Astrocyte (in vitro differentiated cells and primary cell): ENCODE data around the gene PML. TPM values are rescaled to one million over a fixed set of nuclear protein-coding genes. Genes with fewer than 3 reads are reported as not detected.
A peak's percentile ranks its signal among the peaks of the same experiment; 100 is the strongest.

ENCODE experiments used
- DNase-seq: peaks from one replicate; pipeline ENCODE4 v3.0.0-alpha.2; 2010; ENCODE audit warnings: low read depth
- FAIRE-seq: peaks from 2 replicates; lab custom pipeline; 2011; peaks lifted over from hg19 to GRCh38; lab: Jason Lieb, UNC
- H2AFZ ChIP-seq: 2 replicates; pipeline ENCODE4 v1.6.0; 2012; ENCODE audit warnings: low read depth, low read length, inconsistent platforms
- H3K27ac ChIP-seq: 2 replicates; pipeline ENCODE4 v1.5.1; 2011; ENCODE audit warnings: low read depth, low read length, inconsistent platforms
- H3K27me3 ChIP-seq: 2 replicates; pipeline ENCODE4 v1.6.0; 2011; ENCODE audit warnings: low read length, inconsistent platforms; ENCODE audit not compliant: insufficient read depth
- H3K36me3 ChIP-seq: 2 replicates; pipeline ENCODE4 v1.5.1; 2011; ENCODE audit warnings: low read length, inconsistent platforms; ENCODE audit not compliant: insufficient read depth
- H3K4me1 ChIP-seq: 2 replicates; pipeline ENCODE4 v1.5.1; 2011; ENCODE audit warnings: low read length, inconsistent platforms; ENCODE audit not compliant: insufficient read depth
- H3K4me2 ChIP-seq: 2 replicates; pipeline ENCODE4 v1.6.0; 2012; ENCODE audit warnings: low read length, inconsistent platforms
- H3K4me3 ChIP-seq: 2 replicates; pipeline ENCODE4 v1.5.1; 2011; ENCODE audit warnings: low read depth, mild to moderate bottlenecking, low read length, inconsistent platforms; ENCODE audit not compliant: insufficient read depth
- H3K79me2 ChIP-seq: 2 replicates; pipeline ENCODE4 v1.6.0; 2012; ENCODE audit warnings: mild to moderate bottlenecking, low read length, inconsistent platforms; ENCODE audit not compliant: insufficient read depth
- H3K9ac ChIP-seq: 2 replicates; pipeline ENCODE4 v1.6.0; 2012; ENCODE audit warnings: mild to moderate bottlenecking, low read length, inconsistent platforms
- H3K9me3 ChIP-seq: 2 replicates; pipeline ENCODE4 v1.5.1; 2012; ENCODE audit warnings: low read depth, mild to moderate bottlenecking, low read length, inconsistent platforms; ENCODE audit not compliant: insufficient read depth
- H4K20me1 ChIP-seq: 2 replicates; pipeline ENCODE4 v1.6.0; 2012; ENCODE audit warnings: low read length, inconsistent platforms; ENCODE audit not compliant: insufficient read depth
- H3K27ac Mint-ChIP-seq: one replicate; pipeline ENCODE4 v1.8.0; 2021; ENCODE audit warnings: mild to moderate bottlenecking, mixed read lengths; ENCODE audit not compliant: unreplicated experiment
- H3K27me3 Mint-ChIP-seq: one replicate; pipeline ENCODE4 v1.8.0; 2021; ENCODE audit warnings: low read depth, mixed read lengths; ENCODE audit not compliant: unreplicated experiment
- H3K36me3 Mint-ChIP-seq: one replicate; pipeline ENCODE4 v1.8.0; 2021; ENCODE audit warnings: low read depth, mixed read lengths; ENCODE audit not compliant: unreplicated experiment
- H3K4me1 Mint-ChIP-seq: one replicate; pipeline ENCODE4 v1.8.0; 2021; ENCODE audit warnings: low read depth, mixed read lengths; ENCODE audit not compliant: unreplicated experiment
- H3K4me3 Mint-ChIP-seq: one replicate; pipeline ENCODE4 v1.8.0; 2021; ENCODE audit warnings: mild to moderate bottlenecking, moderate library complexity, mixed read lengths; ENCODE audit not compliant: unreplicated experiment
- H3K9me3 Mint-ChIP-seq: one replicate; pipeline ENCODE4 v1.8.0; 2021; ENCODE audit warnings: mild to moderate bottlenecking, mixed read lengths; ENCODE audit not compliant: unreplicated experiment
- CTCF ChIP-seq: IDR thresholded peaks from 2 replicates; pipeline ENCODE4 v1.5.1; 2011; ENCODE audit warnings: low read depth, mild to moderate bottlenecking, inconsistent platforms, low read length, moderate library complexity; ENCODE audit not compliant: insufficient read depth
- EZH2 ChIP-seq: IDR thresholded peaks from 2 replicates; pipeline ENCODE4 v1.6.1; 2012; ENCODE audit warnings: mild to moderate bottlenecking, low read length, inconsistent platforms; ENCODE audit not compliant: insufficient read depth
- total RNA-seq: library from RNA; stranded (reverse); gene quantifications from 2 replicates; pipeline ENCODE4 v1.2.1, GENCODE V29; 2021

Gene PML
- total RNA-seq, 1 donor from 2014 or later, result 116 TPM

- H3K36me3 Mint-ChIP-seq, result peaks cover 32% of the 10 kb centered on the region
- Histone ChIP-seq H3K4me1 (peaks cover 24% of the 10 kb centered on the region), H3K79me2 (peaks cover 12% of the 10 kb centered on the region), H3K27ac (no peak overlapping the region), H4K20me1 (peaks cover 6% of the 10 kb centered on the region), H3K9ac (no peak overlapping the region), H3K36me3 (peaks cover 46% of the 10 kb centered on the region), H3K4me2 (no peak overlapping the region), H3K4me3 (no peak overlapping the region), H2AFZ (no peak overlapping the region), H3K27me3 (no peaks in the 10 kb centered on the region), H3K9me3 (no peaks in the 10 kb centered on the region)
- H3K9me3 Mint-ChIP-seq, result no peaks in the 10 kb centered on the region
- peaks cover 50% of the 10 kb centered on the region for H3K4me1 Mint-ChIP-seq
- no peaks in the 10 kb centered on the region for H3K27me3 Mint-ChIP-seq
- H3K27ac Mint-ChIP-seq, result no peak overlapping the region
- no peak for TF ChIP-seq EZH2
- TF ChIP-seq CTCF, result no peak
- DNase-seq, result no peak
- H3K4me3 Mint-ChIP-seq, result no peak overlapping the region
- FAIRE-seq, result no peak
These were observed 45.5 kb upstream of the PML start for GRCh38 chr15:73948982-73949381.

- peaks cover 44% of the 10 kb centered on the region for H3K36me3 ChIP-seq
- FAIRE-seq (no peak), DNase-seq (no peak)
- no peaks in the 10 kb centered on the region for H3K27me3 ChIP-seq
- H3K79me2 ChIP-seq, result peaks cover 9% of the 10 kb centered on the region
- Mint-ChIP-seq H3K27ac (peak overlapping the region; percentile 10), H3K4me1 (peaks cover 47% of the 10 kb centered on the region), H3K4me3 (no peak overlapping the region), H3K9me3 (no peaks in the 10 kb centered on the region), H3K27me3 (no peaks in the 10 kb centered on the region), H3K36me3 (peaks cover 28% of the 10 kb centered on the region)
- H3K4me1 ChIP-seq, result peaks cover 19% of the 10 kb centered on the region
- no peak overlapping the region for H3K4me3 ChIP-seq
- TF ChIP-seq CTCF (no peak), EZH2 (no peak)
- H3K9ac ChIP-seq, result no peak overlapping the region
- no peaks in the 10 kb centered on the region for H3K9me3 ChIP-seq
- no peak overlapping the region for H3K4me2 ChIP-seq
- H3K27ac ChIP-seq, result no peak overlapping the region
- no peak overlapping the region for H2AFZ ChIP-seq
- peaks cover 6% of the 10 kb centered on the region for H4K20me1 ChIP-seq
These were observed 45.0 kb upstream of the PML start for GRCh38 chr15:73949496-73949895.

- peaks cover 25% of the 10 kb centered on the region for H3K36me3 Mint-ChIP-seq
- no peak overlapping the region for H3K4me2 ChIP-seq
- FAIRE-seq, result no peak
- DNase-seq, result no peak
- no peaks in the 10 kb centered on the region for H3K9me3 ChIP-seq
- peaks cover 17% of the 10 kb centered on the region for H3K4me1 ChIP-seq
- H3K4me3 ChIP-seq, result no peak overlapping the region
- peak overlapping the region; percentile 76 for H3K9ac ChIP-seq
- no peaks in the 10 kb centered on the region for H3K9me3 Mint-ChIP-seq
- H4K20me1 ChIP-seq, result peaks cover 6% of the 10 kb centered on the region
- no peaks in the 10 kb centered on the region for H3K79me2 ChIP-seq
- peaks cover 39% of the 10 kb centered on the region for H3K36me3 ChIP-seq
- no peak for TF ChIP-seq CTCF
- TF ChIP-seq EZH2, result no peak
- peaks cover 38% of the 10 kb centered on the region for H3K4me1 Mint-ChIP-seq
- no peak overlapping the region for H2AFZ ChIP-seq
- H3K27ac ChIP-seq, result peak overlapping the region; percentile 83
- H3K27me3 Mint-ChIP-seq, result no peaks in the 10 kb centered on the region
- H3K4me3 Mint-ChIP-seq, result no peak overlapping the region
- H3K27me3 ChIP-seq, result no peaks in the 10 kb centered on the region
- peak overlapping the region; percentile 88 for H3K27ac Mint-ChIP-seq
These were observed 44.1 kb upstream of the PML start for GRCh38 chr15:73950479-73950830.
